ENCODE measurements around the gene KCTD15.

DNA sequence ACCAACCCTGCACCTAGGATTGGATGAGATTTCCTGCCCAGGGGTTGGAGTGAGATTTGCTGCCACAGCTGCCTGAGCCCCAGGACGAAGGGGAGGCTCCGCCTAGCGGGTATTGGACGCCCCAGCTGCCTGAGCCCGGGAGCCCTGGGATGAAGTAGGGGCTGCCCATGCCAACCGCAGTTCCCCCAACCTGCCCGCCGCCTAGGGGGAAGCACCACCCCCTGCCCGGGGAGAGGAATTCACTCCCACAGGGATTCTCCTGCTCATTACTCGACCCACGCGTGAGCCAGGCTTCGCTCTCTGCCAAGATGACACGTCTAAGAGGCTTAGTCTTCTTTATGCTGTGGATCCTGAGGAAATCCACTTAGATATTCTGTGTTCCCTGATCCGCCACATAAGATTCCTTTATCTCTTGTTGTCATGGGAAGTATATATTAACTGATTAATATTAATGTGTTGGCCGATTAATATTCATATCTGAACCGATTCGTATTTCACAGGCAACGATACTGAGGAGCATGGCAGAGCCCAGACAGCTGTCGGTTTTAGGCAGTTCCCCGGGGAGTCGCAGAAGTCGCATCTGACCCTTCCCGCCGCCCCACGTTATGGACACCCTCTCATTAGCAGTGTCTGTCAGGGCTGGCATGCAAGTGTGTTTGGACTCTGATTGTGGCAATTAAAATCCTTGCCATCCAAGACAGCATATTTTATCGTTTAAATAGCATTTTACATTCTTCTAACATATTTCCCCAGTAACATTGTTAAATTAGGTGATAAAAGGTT is 44.5 kb upstream of the KCTD15 start:
- no peak for TF ChIP-seq POLR2A (IDR thresholded peaks at IDR 0.05; ENCODE audit: low read depth, low read length)
- TF ChIP-seq CEBPB (IDR thresholded peaks at IDR 0.05; ENCODE audit: low read depth, low read length), result no peak
- no peak for TF ChIP-seq CTCF (conservative IDR thresholded peaks at IDR 0.05; ENCODE audit: low read depth, low read length)
- no peak for TF ChIP-seq SMC3 (IDR thresholded peaks at IDR 0.05; ENCODE audit: low read depth, low read length)
- TF ChIP-seq RFX5 (IDR thresholded peaks at IDR 0.05; ENCODE audit: low read depth, low read length), result no peak
- TF ChIP-seq NFE2L2 (IDR thresholded peaks at IDR 0.05; ENCODE audit: low read depth, low read length), result no peak
- TF ChIP-seq BHLHE40 (IDR thresholded peaks at IDR 0.05; ENCODE audit: low read depth, low read length), result no peak
- no peak for TF ChIP-seq ELK1 (IDR thresholded peaks at IDR 0.05; ENCODE audit: borderline replicate concordance, low read depth, low read length)
- TF ChIP-seq MXI1 (IDR thresholded peaks at IDR 0.05; ENCODE audit: borderline replicate concordance, low read depth, low read length), result no peak

All from IMR-90 (cell line).